ENCODE measurements around the gene SPRR2B.

GRCh38 chr1:153032677-153033308, 38.6 kb downstream of the SPRR2B start:
- TF ChIP-seq POLR2A (IDR thresholded peaks at IDR 0.05) = no peak
- TF ChIP-seq CTCF (IDR thresholded peaks at IDR 0.05) = peak in 5 of 6 experiments; percentile 24 to 62 (median 45)
